ENCODE results near the gene PLXDC1. TPM values are rescaled to one million over a fixed set of nuclear protein-coding genes. Genes with fewer than 3 reads are reported as not detected.

Gene PLXDC1
- total RNA-seq, 1 experiment from 2014 or later: 0.75 TPM

DNA sequence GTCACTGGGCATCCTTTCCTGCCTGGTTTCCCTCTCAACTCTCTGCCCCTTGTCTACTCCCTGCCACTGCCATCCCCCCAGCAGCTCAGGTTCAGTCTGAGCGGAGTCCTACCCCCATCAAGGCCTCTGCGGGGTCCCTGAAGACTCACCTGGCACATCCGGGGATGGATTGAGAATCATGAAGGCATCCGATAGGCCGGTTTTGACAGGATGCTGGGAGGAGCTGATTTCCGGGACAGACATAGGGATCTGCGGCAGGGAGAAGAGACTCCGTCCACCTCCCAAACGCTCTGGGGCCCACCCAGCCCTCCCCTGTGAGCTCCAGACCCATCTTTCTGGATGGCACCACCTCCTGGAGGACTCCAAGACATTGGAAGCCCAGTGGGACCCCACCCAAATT, 45.7 kb downstream of the PLXDC1 start:
- BruUV-seq (replicated peaks): no TSS peak
- DNase-seq (ENCODE audit: low spot score): no peak
- ChIA-PET POLR2A (ENCODE audit: low non-redundant PET) (no interaction called here), CTCF (no interaction called here)
- Histone ChIP-seq H3K36me3 (ENCODE audit: insufficient read depth, low read length, poor library complexity, severe bottlenecking) (no peaks in the 10 kb centered on the region), H3K4me1 (ENCODE audit: insufficient read depth, low read length, poor library complexity, severe bottlenecking) (no peaks in the 10 kb centered on the region), H3K4me3 (ENCODE audit: low read depth, low read length, poor library complexity, severe bottlenecking) (no peak overlapping the region), H3K27me3 (replicated peaks; ENCODE audit: insufficient read depth, low read depth, low read length, poor library complexity) (no peaks in the 10 kb centered on the region), H3K27ac (ENCODE audit: low read depth, low read length, poor library complexity, severe bottlenecking) (no peak overlapping the region), H3K9me3 (ENCODE audit: low read depth, low read length, poor library complexity, severe bottlenecking) (no peaks in the 10 kb centered on the region)
- no peak for TF ChIP-seq EZH2 (IDR thresholded peaks at IDR 0.05; ENCODE audit: borderline replicate concordance, low read depth, low read length, poor library complexity, severe bottlenecking)
- TF ChIP-seq, protein P1, sequence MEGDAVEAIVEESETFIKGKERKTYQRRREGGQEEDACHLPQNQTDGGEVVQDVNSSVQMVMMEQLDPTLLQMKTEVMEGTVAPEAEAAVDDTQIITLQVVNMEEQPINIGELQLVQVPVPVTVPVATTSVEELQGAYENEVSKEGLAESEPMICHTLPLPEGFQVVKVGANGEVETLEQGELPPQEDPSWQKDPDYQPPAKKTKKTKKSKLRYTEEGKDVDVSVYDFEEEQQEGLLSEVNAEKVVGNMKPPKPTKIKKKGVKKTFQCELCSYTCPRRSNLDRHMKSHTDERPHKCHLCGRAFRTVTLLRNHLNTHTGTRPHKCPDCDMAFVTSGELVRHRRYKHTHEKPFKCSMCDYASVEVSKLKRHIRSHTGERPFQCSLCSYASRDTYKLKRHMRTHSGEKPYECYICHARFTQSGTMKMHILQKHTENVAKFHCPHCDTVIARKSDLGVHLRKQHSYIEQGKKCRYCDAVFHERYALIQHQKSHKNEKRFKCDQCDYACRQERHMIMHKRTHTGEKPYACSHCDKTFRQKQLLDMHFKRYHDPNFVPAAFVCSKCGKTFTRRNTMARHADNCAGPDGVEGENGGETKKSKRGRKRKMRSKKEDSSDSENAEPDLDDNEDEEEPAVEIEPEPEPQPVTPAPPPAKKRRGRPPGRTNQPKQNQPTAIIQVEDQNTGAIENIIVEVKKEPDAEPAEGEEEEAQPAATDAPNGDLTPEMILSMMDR (conservative IDR thresholded peaks at IDR 0.05; ENCODE audit: low read depth, low read length): no peak
- intact Hi-C loops (cut with micrococcal nuclease; ENCODE audit: unreplicated experiment): no loop called here

DNA sequence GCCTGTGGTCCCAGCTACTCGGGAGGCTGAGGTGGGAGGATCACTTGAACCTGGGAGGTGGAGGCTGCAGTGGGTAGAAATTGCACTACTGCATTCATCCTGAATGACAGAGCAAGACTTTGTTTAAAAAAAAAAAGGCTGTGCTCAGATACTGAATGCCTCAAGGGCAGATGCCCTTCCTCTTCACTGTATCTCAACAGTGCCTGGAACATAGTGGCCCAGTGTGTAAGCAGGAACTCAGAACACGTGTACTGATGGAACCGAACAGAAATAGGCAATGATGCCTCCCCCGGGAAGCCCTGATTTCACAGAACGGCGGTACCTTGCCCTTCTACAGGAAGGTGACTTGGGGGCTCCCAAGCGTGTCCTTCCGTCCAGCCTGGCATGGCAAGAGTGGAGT, 46.8 kb downstream of the PLXDC1 start:
- Histone ChIP-seq H3K4me3 (ENCODE audit: low read depth, low read length, poor library complexity, severe bottlenecking) (no peak overlapping the region), H3K36me3 (ENCODE audit: insufficient read depth, low read length, poor library complexity, severe bottlenecking) (no peaks in the 10 kb centered on the region), H3K27me3 (replicated peaks; ENCODE audit: insufficient read depth, low read depth, low read length, poor library complexity) (no peaks in the 10 kb centered on the region), H3K9me3 (ENCODE audit: low read depth, low read length, poor library complexity, severe bottlenecking) (no peaks in the 10 kb centered on the region), H3K27ac (ENCODE audit: low read depth, low read length, poor library complexity, severe bottlenecking) (no peak overlapping the region), H3K4me1 (ENCODE audit: insufficient read depth, low read length, poor library complexity, severe bottlenecking) (peaks cover 7% of the 10 kb centered on the region)
- intact Hi-C loops (cut with micrococcal nuclease; ENCODE audit: unreplicated experiment): no loop called here
- POLR2A ChIA-PET (ENCODE audit: low non-redundant PET): no interaction called here
- DNase-seq (ENCODE audit: low spot score): no peak
- CTCF ChIA-PET: no interaction called here
- no TSS peak for BruUV-seq (replicated peaks)
- no peak for TF ChIP-seq EZH2 (IDR thresholded peaks at IDR 0.05; ENCODE audit: borderline replicate concordance, low read depth, low read length, poor library complexity, severe bottlenecking)
- TF ChIP-seq, protein P1 (conservative IDR thresholded peaks at IDR 0.05; ENCODE audit: low read depth, low read length): no peak

DNA sequence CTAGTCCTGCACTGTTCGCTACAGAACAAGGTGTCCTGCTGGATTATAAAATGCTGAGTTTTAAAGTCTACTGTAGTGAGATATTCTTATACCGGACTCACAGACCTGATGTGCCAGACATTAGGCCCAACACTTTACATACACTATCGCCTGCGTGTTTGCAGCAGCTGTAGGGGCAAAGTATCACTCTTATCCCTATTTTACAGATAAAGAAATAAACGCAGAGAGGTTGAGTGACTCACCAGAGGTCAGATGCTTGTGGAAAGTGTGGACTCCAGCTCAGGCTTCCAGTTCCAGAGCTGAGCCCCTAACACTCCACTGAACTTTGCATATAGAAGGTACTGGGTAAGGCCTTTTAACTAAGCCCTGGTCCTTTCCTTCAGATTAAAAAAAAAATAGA, 47.4 kb downstream of the PLXDC1 start:
- intact Hi-C loops (cut with micrococcal nuclease; ENCODE audit: unreplicated experiment): no loop called here
- BruUV-seq (replicated peaks): no TSS peak
- Histone ChIP-seq H3K36me3 (ENCODE audit: insufficient read depth, low read length, poor library complexity, severe bottlenecking) (no peaks in the 10 kb centered on the region), H3K27ac (ENCODE audit: low read depth, low read length, poor library complexity, severe bottlenecking) (no peak overlapping the region), H3K4me3 (ENCODE audit: low read depth, low read length, poor library complexity, severe bottlenecking) (no peak overlapping the region), H3K9me3 (ENCODE audit: low read depth, low read length, poor library complexity, severe bottlenecking) (no peaks in the 10 kb centered on the region), H3K4me1 (ENCODE audit: insufficient read depth, low read length, poor library complexity, severe bottlenecking) (peaks cover 13% of the 10 kb centered on the region), H3K27me3 (replicated peaks; ENCODE audit: insufficient read depth, low read depth, low read length, poor library complexity) (no peaks in the 10 kb centered on the region)
- TF ChIP-seq, protein P1 (conservative IDR thresholded peaks at IDR 0.05; ENCODE audit: low read depth, low read length): no peak
- TF ChIP-seq EZH2 (IDR thresholded peaks at IDR 0.05; ENCODE audit: borderline replicate concordance, low read depth, low read length, poor library complexity, severe bottlenecking): no peak
- ChIA-PET CTCF (no interaction called here), POLR2A (ENCODE audit: low non-redundant PET) (no interaction called here)
- DNase-seq (ENCODE audit: low spot score): no peak

Measured in A673 (cell line).